HepG2 (cell line): ENCODE measurements around the gene ESR1. TPM values are rescaled to one million over a fixed set of nuclear protein-coding genes. Genes with fewer than 3 reads are reported as not detected.
"Not testable (repeated sequence)": the region's sequence is repeated elsewhere in the genome, so short reads cannot be mapped to it uniquely, and the experiment has no call there.

Experiments used
- ATAC-seq: fragments of 200-7000 bp; cut with Tn5 transposase; 3 replicates; pipeline ENCODE4 v1.9.1; 2020; ENCODE audit warnings: mild to moderate bottlenecking, moderate library complexity
- BruUV-seq: library from RNA; stranded (reverse); fragments of 400-500 nt; replicated peaks from 2 replicates; lab custom pipeline; 2021; lab: Mats Ljungman, UMichigan
- CTCF ChIA-PET: fragments of 300-600 bp; formaldehyde crosslinking; extraction: SDS; loops from one replicate; lab custom pipeline; 2021; ENCODE audit warnings: low total read pairs, inconsistent platforms, low intra/inter-chr PET ratio; lab: Yijun Ruan, JAX
- POLR2A ChIA-PET: fragments of 350-600 bp; sonication (Branson Sonifier 250); formaldehyde crosslinking; loops from one replicate; lab custom pipeline; 2020; ENCODE audit warnings: antibody characterized with exemption, inconsistent platforms; lab: Yijun Ruan, JAX
- DNase-seq: peaks from one replicate; pipeline ENCODE4 v3.0.0-alpha.2; 2015; ENCODE audit warnings: low spot score
- FAIRE-seq: peaks from 3 replicates; lab custom pipeline; 2011; peaks lifted over from hg19 to GRCh38; lab: Jason Lieb, UNC
- H2AFZ ChIP-seq: one replicate; pipeline ENCODE4 v1.6.1; 2011; ENCODE audit warnings: low read length, inconsistent platforms
- H3K27ac ChIP-seq: fragments of 300-600 bp; 3 replicates; pipeline ENCODE4 v1.8.0; 2011; ENCODE audit warnings: mixed run types, mild to moderate bottlenecking, mixed read lengths, low read length, inconsistent platforms; ENCODE audit not compliant: insufficient read depth; ENCODE audit errors: extremely low read length
- H3K27me3 ChIP-seq, 2 experiments: fragments of 200-600 bp in 1 of 2; 2 replicates in 1 of 2; 3 replicates in 1 of 2; pipeline versions ENCODE4 v1.6.0 to v1.8.0; 2011; ENCODE audit warnings: low read length in 2 of 2, mild to moderate bottlenecking in 2 of 2, moderate library complexity in 2 of 2, inconsistent platforms in 1 of 2; ENCODE audit not compliant: insufficient read depth in 2 of 2, control insufficient read depth in 1 of 2
- H3K36me3 ChIP-seq, 2 experiments: fragments of 200-600 bp in 1 of 2; replicated peaks in 1 of 2; 2 replicates in 1 of 2; 3 replicates in 1 of 2; pipeline versions ENCODE4 v1.5.1 to v1.8.0; 2011; ENCODE audit warnings: low read length in 2 of 2, inconsistent platforms in 1 of 2; ENCODE audit not compliant: insufficient read depth in 2 of 2, control insufficient read depth in 1 of 2
- H3K4me1 ChIP-seq: 2 replicates; pipeline ENCODE4 v1.5.1; 2012; ENCODE audit warnings: low read length, inconsistent platforms; ENCODE audit not compliant: insufficient read depth
- H3K4me2 ChIP-seq: 2 replicates; pipeline ENCODE4 v1.6.0; 2011; ENCODE audit warnings: low read depth, low read length, inconsistent platforms
- H3K4me3 ChIP-seq, 3 experiments: fragments of 200-600 bp in 1 of 3; sonication (generic), shearing (Covaris generic) in 1 of 3; replicated peaks in 1 of 3; 2 replicates each; pipeline ENCODE4 v1.5.1; 2011 to 2016; ENCODE audit warnings: low read length in 3 of 3, inconsistent platforms in 2 of 3, low read depth in 2 of 3, mild to moderate bottlenecking in 2 of 3, control low read depth in 1 of 3, mixed read lengths in 1 of 3; ENCODE audit not compliant: insufficient read depth in 1 of 3
- H3K79me2 ChIP-seq: one replicate; pipeline ENCODE4 v1.6.1; 2011; ENCODE audit warnings: low read length, inconsistent platforms; ENCODE audit not compliant: insufficient read depth
- H3K9ac ChIP-seq: 2 replicates; pipeline ENCODE4 v1.6.0; 2011; ENCODE audit warnings: mild to moderate bottlenecking, low read depth, low read length, inconsistent platforms; ENCODE audit not compliant: insufficient read depth
- H3K9me3 ChIP-seq: 2 replicates; pipeline ENCODE4 v1.5.1; 2012; ENCODE audit warnings: mild to moderate bottlenecking, low read length
- H4K20me1 ChIP-seq: 2 replicates; pipeline ENCODE4 v1.6.0; 2011; ENCODE audit warnings: inconsistent platforms, mild to moderate bottlenecking, low read length, moderate library complexity; ENCODE audit not compliant: insufficient read depth
- BHLHE40 ChIP-seq: IDR thresholded peaks from 2 replicates; pipeline ENCODE4 v1.6.1; 2011; ENCODE audit warnings: low read length, improper control_type of control experiment
- ELF4 ChIP-seq: sonication (generic); formaldehyde crosslinking; IDR thresholded peaks from 2 replicates; pipeline ENCODE4 v1.5.0; 2020; ENCODE audit warnings: missing genetic modification reagents, mild to moderate bottlenecking, moderate library complexity, borderline replicate concordance
- KDM3A ChIP-seq: IDR thresholded peaks from 2 replicates; pipeline ENCODE4 v1.6.1; 2018; ENCODE audit warnings: low read depth, missing compliant biosample characterization
- MBD4 ChIP-seq: IDR thresholded peaks from 2 replicates; pipeline ENCODE4 v1.6.1; 2012; ENCODE audit warnings: low read length, inconsistent platforms, borderline replicate concordance
- RORA ChIP-seq: sonication (generic); formaldehyde crosslinking; IDR thresholded peaks from 2 replicates; pipeline ENCODE4 v1.5.0; 2020; ENCODE audit warnings: mild to moderate bottlenecking, missing genetic modification reagents, moderate library complexity
- SRF ChIP-seq: IDR thresholded peaks from 2 replicates; pipeline ENCODE4 v1.6.1; 2011; ENCODE audit warnings: mild to moderate bottlenecking, low read depth, low read length, moderate library complexity
- SRSF4 ChIP-seq: fragments of 200-400 bp; formaldehyde crosslinking; IDR thresholded peaks from one replicate; pipeline ENCODE4 v1.6.1; 2018; ENCODE audit warnings: mild to moderate bottlenecking, low read depth, low read length, moderate library complexity; ENCODE audit not compliant: poor library complexity, severe bottlenecking
- ZNF326 ChIP-seq: sonication (generic); formaldehyde crosslinking; IDR thresholded peaks from 2 replicates; pipeline ENCODE4 v1.4.0; 2020; ENCODE audit warnings: missing genetic modification reagents, borderline replicate concordance
- ZNF331 ChIP-seq: sonication (generic); formaldehyde crosslinking; IDR thresholded peaks from 2 replicates; pipeline ENCODE4 v1.4.0; 2020; ENCODE audit warnings: missing genetic modification reagents
- ZNF556 ChIP-seq: sonication (generic); formaldehyde crosslinking; IDR thresholded peaks from 2 replicates; pipeline ENCODE4 v1.4.0; 2020; ENCODE audit warnings: mild to moderate bottlenecking, missing genetic modification reagents, borderline replicate concordance
- WGBS: methylation state at CpG from one replicate; pipeline ENCODE4 v1.1.6; 2017; ENCODE audit warnings: low lambda C conversion rate; 5-methylcytosine and 5-hydroxymethylcytosine counted together
- in situ Hi-C: cut with HindIII; loops from 2 replicates; pipeline ENCODE4 v1.10.0; 2017; ENCODE audit warnings: low pct_unique_long_range_greater_than_20kb; ENCODE audit not compliant: extremely low pct_ligation_motif_present
- intact Hi-C: fragments of 100-400 bp; cut with micrococcal nuclease; formaldehyde crosslinking; loops from one replicate; pipeline ENCODE4 v1.10.0; 2022; ENCODE audit not compliant: unreplicated experiment
- polyA plus RNA-seq, 8 experiments: library from polyadenylated mRNA; depleted of rRNA in 3 of 8; stranded (reverse) in 7 of 8; unstranded in 1 of 8; fragments of >200 nt; fragmentation: Illumina TruSeq in 4 of 8; extraction: Trizol in 4 of 8; gene quantifications; 2 replicates each; pipeline versions ENCODE4 v1.2.1 to v1.2.3, GENCODE V29; 2011 to 2016; ENCODE audit warnings: low read depth in 4 of 8, missing spikeins in 1 of 8, mixed read lengths in 1 of 8; ENCODE audit not compliant: insufficient read depth in 1 of 8
- total RNA-seq, 5 experiments: library from RNA; depleted of rRNA; stranded (reverse); fragments of >200 nt; fragmentation: Illumina TruSeq; extraction: Trizol; gene quantifications; 2 replicates each; pipeline ENCODE4 v1.2.3, GENCODE V29; 2016; ENCODE audit warnings: low read depth in 1 of 5
- TF ChIP-seq, protein P1 (sequence below): IDR thresholded peaks from 2 replicates; pipeline ENCODE4 v1.6.1; 2016; ENCODE audit warnings: mild to moderate bottlenecking
- TF ChIP-seq, protein P2 (sequence below): sonication (generic); formaldehyde crosslinking; IDR thresholded peaks from 2 replicates; pipeline ENCODE4 v1.5.1; 2020; ENCODE audit warnings: mild to moderate bottlenecking, missing genetic modification reagents, moderate library complexity
- TF ChIP-seq, protein P3 (sequence below): sonication (generic); formaldehyde crosslinking; IDR thresholded peaks from 2 replicates; pipeline ENCODE4 v1.4.0; 2020; ENCODE audit warnings: missing genetic modification reagents, borderline replicate concordance

Gene ESR1
- total and polyA plus RNA-seq, 2 of the 13 experiments (the other 11 are each of a cell fraction or from before 2014, with no cell fraction given) = not detected

DNA sequence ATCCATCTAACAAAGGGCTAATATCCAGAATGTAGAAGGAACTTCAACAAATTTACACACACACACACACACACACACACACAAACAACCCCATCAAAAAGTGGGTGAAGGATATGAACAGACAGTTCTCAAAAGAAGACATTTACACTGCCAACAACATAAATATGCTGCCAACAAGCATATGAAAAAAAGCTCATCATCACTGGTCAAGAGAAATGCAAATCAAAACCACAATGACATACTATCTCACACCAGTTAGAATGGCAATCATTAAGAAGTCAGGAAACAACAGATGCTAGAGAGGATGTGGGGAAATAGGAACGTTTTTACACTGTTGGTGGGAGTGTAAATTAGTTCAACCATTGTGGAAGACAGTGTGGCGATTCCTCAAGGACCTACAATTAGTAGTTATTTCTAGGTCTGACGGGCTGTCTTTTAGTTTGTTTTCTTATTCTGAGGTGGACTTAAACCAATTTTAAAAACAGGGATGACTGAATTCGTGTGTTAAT is 59.9 kb downstream of the ESR1 start:
- H3K79me2 ChIP-seq, in situ Hi-C loops, H2AFZ ChIP-seq, BruUV-seq, H3K9ac ChIP-seq, FAIRE-seq, H3K4me1 ChIP-seq, H3K27ac ChIP-seq, H3K27me3 ChIP-seq, H3K9me3 ChIP-seq, POLR2A ChIA-PET, ATAC-seq, H3K36me3 ChIP-seq, CTCF ChIA-PET, H3K4me3 ChIP-seq, H3K4me2 ChIP-seq, intact Hi-C loops, H4K20me1 ChIP-seq, DNase-seq: not testable (repeated sequence)
- 29% methylated on average over 4 of the region's 4 CpGs for WGBS

DNA sequence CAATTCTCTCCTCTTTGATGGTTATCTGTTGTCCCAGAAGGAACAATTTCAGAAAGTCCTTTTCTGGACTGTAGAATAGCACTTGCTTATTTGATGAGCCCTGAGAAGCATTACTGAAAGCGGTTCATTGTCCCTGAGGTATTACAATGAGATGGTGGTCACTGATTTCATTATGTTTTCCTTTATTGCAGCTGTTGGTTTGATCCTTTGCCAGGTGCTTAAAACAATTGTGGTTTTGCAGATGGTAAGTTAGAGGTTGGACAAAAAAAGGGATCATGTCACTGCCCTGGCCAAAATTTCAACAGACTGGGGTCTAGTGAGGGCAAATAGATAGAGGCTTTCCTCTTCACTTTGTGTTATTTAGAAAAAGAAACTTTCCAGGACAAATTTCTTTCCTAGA is 61.9 kb downstream of the ESR1 start:
- no peaks in the 10 kb centered on the region for H4K20me1 ChIP-seq
- CTCF ChIA-PET = no interaction called here
- BruUV-seq = no TSS peak
- intact Hi-C loops (no loop called here), in situ Hi-C loops (no loop called here)
- no peak overlapping the region for H3K9ac ChIP-seq
- H3K36me3 ChIP-seq = no peaks in the 10 kb centered on the region
- H3K4me3 ChIP-seq = no peak overlapping the region
- 0% methylated on average over 1 of the region's 1 CpG for WGBS
- H3K79me2 ChIP-seq = no peaks in the 10 kb centered on the region
- H3K4me1 ChIP-seq = no peaks in the 10 kb centered on the region
- ATAC-seq (no peak), DNase-seq (no peak), FAIRE-seq (no peak)
- POLR2A ChIA-PET = no interaction called here
- H3K27me3 ChIP-seq = no peaks in the 10 kb centered on the region
- no peak overlapping the region for H3K4me2 ChIP-seq
- H3K27ac ChIP-seq = no peak overlapping the region
- no peak overlapping the region for H2AFZ ChIP-seq
- no peaks in the 10 kb centered on the region for H3K9me3 ChIP-seq
- TF ChIP-seq ELF4 = no peak
- no peak for TF ChIP-seq RORA (CRISPR knock-in tag)
- no peak for TF ChIP-seq KDM3A
- TF ChIP-seq BHLHE40 = no peak
- TF ChIP-seq, protein P1, sequence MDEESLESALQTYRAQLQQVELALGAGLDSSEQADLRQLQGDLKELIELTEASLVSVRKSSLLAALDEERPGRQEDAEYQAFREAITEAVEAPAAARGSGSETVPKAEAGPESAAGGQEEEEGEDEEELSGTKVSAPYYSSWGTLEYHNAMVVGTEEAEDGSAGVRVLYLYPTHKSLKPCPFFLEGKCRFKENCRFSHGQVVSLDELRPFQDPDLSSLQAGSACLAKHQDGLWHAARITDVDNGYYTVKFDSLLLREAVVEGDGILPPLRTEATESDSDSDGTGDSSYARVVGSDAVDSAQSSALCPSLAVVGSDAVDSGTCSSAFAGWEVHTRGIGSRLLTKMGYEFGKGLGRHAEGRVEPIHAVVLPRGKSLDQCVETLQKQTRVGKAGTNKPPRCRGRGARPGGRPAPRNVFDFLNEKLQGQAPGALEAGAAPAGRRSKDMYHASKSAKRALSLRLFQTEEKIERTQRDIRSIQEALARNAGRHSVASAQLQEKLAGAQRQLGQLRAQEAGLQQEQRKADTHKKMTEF (CRISPR knock-in tag) = no peak
- TF ChIP-seq ZNF326 = no peak
- TF ChIP-seq SRSF4 = no peak
- no peak for TF ChIP-seq MBD4
- no peak for TF ChIP-seq ZNF331 (CRISPR knock-in tag)
- TF ChIP-seq SRF = no peak
- TF ChIP-seq, protein P2, sequence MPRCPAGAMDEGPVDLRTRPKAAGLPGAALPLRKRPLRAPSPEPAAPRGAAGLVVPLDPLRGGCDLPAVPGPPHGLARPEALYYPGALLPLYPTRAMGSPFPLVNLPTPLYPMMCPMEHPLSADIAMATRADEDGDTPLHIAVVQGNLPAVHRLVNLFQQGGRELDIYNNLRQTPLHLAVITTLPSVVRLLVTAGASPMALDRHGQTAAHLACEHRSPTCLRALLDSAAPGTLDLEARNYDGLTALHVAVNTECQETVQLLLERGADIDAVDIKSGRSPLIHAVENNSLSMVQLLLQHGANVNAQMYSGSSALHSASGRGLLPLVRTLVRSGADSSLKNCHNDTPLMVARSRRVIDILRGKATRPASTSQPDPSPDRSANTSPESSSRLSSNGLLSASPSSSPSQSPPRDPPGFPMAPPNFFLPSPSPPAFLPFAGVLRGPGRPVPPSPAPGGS (CRISPR knock-in tag) = no peak
- TF ChIP-seq ZNF556 = no peak
- TF ChIP-seq, protein P3, sequence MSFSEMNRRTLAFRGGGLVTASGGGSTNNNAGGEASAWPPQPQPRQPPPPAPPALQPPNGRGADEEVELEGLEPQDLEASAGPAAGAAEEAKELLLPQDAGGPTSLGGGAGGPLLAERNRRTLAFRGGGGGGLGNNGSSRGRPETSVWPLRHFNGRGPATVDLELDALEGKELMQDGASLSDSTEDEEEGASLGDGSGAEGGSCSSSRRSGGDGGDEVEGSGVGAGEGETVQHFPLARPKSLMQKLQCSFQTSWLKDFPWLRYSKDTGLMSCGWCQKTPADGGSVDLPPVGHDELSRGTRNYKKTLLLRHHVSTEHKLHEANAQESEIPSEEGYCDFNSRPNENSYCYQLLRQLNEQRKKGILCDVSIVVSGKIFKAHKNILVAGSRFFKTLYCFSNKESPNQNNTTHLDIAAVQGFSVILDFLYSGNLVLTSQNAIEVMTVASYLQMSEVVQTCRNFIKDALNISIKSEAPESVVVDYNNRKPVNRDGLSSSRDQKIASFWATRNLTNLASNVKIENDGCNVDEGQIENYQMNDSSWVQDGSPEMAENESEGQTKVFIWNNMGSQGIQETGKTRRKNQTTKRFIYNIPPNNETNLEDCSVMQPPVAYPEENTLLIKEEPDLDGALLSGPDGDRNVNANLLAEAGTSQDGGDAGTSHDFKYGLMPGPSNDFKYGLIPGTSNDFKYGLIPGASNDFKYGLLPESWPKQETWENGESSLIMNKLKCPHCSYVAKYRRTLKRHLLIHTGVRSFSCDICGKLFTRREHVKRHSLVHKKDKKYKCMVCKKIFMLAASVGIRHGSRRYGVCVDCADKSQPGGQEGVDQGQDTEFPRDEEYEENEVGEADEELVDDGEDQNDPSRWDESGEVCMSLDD (CRISPR knock-in tag) = no peak
